ENCODE measurements around the gene CPOX.
"Not testable (repeated sequence)": the region's sequence is repeated elsewhere in the genome, so short reads cannot be mapped to it uniquely, and the experiment has no call there.

The CPOX gene

GRCh38 chr3:98593046-98593936 lies at the start of gene CPOX:
Gene CPOX (minus strand): TSS chr3:98593611. CDS start chr3:98593504, 107 bp downstream.
- DNase-seq: peak; percentile 83

DNA sequence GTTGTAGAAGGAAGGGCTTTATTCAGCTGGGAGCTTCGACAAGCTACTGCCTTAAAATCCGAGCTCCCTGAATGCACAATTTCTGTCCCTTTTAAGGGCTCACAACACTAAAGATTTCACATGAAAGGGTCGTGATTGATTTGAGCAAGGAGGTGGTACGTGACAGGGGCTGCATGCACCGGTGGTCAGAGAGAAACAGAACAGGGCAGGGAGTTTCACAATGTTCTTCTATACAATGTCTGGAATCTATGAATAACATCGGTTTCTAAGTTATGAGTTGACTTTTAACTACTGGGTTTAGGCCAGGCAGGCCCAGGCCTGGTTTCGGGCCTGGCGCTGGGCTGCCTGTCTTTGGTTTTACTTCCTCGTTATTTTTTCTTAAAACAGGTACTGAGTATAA lies 49.4 kb upstream of the CPOX start:
- not testable (repeated sequence) for DNase-seq

DNA sequence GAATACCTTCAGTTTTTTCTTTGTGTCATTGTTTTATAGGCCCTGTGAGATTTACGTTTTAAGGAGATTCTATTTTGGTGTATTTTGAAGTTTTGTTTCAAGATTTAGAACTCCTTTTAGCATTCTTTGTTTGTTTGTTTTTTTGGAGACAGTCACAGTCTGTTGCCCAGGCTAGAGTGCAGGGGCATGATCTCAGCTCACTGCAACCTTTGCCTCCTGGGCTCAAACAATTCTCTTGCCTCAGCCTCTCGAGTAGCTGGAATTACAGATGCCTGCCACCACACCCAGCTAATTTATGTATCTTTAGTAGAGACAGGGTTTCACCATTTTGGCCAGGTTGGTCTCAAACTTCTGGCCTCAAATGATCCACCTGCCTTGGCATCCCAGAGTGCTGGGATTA lies 48.3 kb upstream of the CPOX start:
- not testable (repeated sequence) for DNase-seq

DNA sequence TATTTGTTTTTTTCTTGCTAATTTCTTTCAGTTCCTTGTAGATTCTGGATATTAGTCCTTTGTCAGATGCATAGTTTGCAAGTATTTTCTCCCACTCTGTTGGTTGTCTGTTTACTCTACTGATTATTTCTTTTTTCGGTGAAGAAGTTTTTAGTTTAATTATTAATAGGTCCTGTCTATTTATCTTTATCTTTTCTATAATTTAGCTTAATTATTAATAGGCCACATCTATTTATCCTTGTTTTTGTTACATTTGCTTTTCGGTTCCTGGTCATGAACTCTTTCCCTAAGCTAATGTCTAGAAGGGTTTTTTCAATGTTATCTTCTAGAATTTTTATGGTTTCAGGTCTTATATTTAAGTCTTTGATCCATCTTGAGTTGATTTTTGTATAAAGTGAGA lies 45.1 kb upstream of the CPOX start:
- not testable (repeated sequence) for DNase-seq

- no peak for DNase-seq
Observed at GRCh38 chr3:98630416-98630815, 37.0 kb upstream of the CPOX start.

DNA sequence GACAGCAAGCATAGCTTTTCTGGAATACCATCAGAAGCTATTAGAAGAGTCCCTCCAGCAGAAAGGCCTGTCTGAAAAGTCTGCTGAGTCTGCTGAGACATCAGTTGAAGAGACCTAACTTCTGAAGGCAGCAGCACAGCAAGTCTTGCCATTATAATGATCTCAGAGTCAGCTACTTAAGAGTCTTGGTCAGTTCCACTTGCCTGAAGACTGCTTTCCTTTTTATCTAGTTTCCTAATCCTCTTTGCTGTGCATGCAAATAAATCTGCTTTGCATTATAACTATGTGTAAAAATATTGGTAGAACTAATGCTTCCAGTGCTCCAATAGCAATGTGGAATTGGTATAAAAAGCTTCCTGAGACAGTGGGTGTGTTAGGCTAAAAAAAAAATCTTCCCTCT lies 34.9 kb upstream of the CPOX start:
- DNase-seq: no peak

DNA sequence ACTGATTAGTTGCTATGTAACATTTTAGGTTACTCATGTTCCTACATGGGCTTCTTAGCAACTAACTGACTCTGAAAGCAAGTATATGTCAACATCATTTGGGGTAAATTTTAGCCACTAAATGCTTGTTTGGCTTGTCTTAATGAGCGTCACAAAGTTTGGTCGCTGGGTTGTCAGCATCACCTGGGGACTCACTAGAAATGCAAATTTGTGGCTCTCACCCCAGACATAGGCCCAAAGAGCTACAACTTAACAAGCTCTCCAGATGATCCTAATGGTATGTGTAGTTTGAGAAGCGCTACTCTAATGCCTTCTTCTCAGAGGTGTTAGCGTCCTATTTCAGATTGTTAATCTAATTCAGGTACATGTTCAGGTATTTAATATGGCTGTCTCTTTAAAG lies 32.7 kb upstream of the CPOX start:
- DNase-seq: no peak

DNA sequence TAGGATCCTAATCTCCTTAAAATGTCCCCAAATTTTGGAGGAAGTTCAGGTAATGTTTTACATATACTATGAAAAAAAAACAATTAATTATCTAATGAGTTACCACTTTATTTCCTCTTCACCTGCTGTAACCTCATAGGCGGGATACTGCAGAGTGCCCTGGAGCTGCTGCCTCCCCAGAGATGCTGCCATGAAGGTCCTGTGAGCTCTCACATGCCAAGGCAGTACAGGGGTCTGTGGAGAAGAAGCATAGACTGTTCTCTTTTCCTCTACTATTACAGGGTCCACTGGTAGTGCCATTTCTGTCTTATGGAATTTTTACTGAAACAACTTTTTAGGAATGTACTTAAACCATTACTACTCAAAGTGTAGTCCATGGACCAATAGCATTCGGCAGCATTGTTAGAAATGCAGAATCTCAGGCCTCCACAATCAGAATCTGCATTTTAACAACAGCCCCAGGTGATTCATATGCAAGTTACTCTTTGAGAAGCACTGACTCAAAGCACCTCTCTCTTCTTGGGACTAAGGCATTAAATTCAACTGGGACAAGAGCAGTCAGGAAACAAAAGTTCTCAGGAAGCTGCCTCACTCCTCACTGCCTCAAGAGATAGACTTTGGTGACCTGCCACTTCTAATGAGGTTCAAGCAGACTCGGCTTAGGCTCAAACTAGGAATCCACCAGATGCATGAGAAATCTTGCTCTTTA lies 30.3 kb upstream of the CPOX start:
- DNase-seq: no peak

GRCh38 chr3:98617841-98618240 lies 24.4 kb upstream of the CPOX start:
- no peak for DNase-seq

DNA sequence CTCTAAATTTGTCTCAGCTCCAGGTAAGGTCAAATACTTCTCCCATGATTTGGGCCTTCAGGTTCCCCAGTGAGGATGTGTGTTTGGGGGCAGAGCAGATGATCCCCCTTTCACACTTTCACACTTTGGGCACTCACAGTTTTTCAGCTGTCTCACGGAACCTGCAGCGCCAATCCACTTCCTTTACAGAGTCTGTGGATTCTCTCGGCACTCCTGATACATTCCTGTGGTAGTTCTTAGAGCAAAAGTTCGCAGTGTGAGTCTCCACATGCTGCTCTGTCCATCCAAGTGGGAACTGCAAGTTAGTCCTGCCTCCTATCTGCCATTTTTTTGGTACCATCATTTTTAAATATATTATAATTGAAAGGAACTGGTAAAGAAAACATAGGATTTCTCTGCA lies 20.2 kb upstream of the CPOX start:
- no peak for DNase-seq

- DNase-seq: no peak
Observed at GRCh38 chr3:98612996-98613517, 19.6 kb upstream of the CPOX start.

DNA sequence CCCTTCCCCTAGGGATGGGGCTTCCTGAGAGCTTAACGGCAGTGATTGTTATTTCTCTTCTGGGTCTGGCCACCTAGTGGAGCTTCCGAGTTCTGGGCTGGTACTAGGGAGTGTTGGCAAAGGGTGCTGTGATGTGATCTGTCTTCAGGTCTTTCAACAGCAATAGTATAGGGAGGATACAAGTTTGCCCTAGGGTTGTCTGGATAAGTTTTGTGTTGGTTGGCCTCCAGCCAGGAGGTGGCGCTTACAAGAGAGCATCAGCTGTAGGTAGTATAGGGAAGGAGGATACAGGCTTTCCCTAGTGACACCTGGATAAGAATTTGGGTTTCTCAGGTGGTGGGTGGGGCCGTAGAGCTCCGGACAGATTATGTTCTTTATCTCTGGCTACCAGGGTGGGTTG lies 19.2 kb upstream of the CPOX start:
- DNase-seq: no peak

GRCh38 chr3:98608029-98608428 lies 14.6 kb upstream of the CPOX start:
- DNase-seq: no peak

DNA sequence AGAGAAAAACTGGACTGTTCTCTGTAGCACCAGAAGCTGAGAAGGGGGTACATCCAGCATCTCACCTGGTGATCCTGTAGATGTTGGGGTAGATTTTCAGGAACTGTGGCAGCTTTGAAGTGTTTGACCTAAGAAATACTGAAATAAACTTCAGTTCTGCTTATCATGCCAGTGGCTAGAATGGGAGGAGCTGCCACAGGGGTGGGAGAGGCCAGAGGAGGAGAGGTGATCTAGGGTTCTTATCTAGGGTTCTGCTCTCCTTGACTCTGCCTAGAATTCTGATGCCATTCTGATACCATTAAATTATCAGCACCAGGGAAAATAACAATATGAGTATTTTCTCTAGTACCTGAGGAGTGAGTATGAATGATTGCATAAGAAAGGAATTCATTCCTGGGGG lies 10.2 kb upstream of the CPOX start:
- DNase-seq: no peak

DNA sequence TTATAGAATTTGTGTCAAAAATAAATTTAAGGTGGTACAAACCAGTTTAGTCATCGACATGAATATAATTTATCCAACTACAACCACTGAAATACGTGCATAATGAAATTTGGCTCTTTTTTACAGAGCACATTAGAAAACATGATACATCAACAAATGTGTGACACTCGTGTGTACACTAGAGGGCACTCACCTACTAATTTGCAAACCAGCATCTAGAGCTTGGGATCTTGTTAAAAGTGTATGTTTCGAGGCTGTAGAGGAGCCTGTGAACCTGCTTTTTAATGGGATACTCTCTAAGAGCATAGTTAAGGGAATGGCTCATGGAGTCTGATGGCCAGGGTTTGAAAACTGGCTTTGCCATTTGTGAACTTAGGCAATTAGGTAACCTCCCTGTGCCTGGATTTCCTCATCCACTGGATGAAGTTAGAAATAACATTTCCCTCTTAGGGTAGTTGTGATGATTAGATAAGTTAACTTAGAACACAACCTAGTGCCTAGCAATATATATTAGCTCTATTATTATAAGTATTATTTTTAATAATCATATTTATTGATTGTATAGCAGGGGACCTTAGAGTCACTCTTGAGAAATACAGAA lies 8.8 kb upstream of the CPOX start:
- DNase-seq: peak; percentile 53

- DNase-seq: no peak
Observed at GRCh38 chr3:98601180-98601579, 7.8 kb upstream of the CPOX start.

GRCh38 chr3:98600412-98601095 lies 7.1 kb upstream of the CPOX start:
- no peak for DNase-seq

GRCh38 chr3:98599647-98600411 lies 6.4 kb upstream of the CPOX start:
- DNase-seq: no peak

- no peak for DNase-seq
Observed at GRCh38 chr3:98598492-98598891, 5.1 kb upstream of the CPOX start.

DNA sequence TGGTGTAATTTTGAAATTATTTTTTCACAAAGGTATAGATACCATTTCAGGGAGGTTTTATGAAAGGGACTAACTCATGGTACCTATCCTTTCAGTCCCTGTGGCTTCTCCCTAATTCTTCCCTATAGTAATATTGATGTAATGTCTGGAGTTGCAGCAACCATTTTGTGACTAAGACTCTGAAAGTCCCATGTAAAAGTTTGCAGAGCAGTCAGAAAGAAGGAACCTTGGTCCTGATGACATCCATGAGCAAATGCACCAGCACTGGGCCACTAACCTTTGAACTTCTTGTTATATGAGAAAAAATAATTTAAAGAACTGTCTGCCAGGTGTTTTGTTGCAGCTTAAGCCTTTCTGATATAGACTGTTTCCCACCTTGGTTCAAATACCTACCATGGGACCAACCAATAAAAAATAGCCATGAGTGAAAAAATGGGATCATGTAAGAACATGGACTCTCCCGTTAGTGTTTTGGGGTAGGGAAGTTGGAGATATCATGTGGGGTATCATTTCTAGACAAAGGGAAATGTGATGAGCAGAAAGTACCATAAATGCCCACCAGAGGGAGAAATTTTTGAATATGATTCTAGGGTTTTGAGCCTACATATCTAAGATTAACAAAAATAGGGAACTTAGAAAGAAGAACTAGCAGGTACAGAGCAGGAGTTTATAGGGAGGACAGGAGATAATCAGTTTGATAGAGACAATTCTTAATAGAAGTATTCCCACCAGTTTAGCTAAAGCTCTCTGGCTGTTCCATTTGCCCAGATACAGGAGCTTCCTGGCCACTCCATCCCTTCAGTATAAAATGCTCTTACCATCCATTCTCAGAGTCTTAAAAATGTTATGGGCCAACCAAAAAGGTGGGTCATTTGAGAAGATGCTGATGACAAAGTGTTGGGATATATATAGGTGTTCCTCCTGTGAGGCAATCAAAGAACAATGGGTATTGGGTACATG lies 3.4 kb upstream of the CPOX start:
- DNase-seq: no peak

GRCh38 chr3:98596087-98596486 lies 2.7 kb upstream of the CPOX start:
- DNase-seq: no peak
